D721Med (cell line): ENCODE results near the gene SMIM31.

Experiments used
- DNase-seq: peaks from one replicate; pipeline ENCODE4 v3.0.0; 2011; ENCODE audit warnings: low spot score; ENCODE audit not compliant: insufficient read length
- FAIRE-seq: peaks from 2 replicates; lab custom pipeline; 2011; peaks lifted over from hg19 to GRCh38; lab: Jason Lieb, UNC
- TF ChIP-seq, protein P1 (sequence below): IDR thresholded peaks from 2 replicates; pipeline ENCODE4 v1.5.1; 2012; ENCODE audit warnings: mild to moderate bottlenecking, control low read depth; ENCODE audit not compliant: insufficient read depth; ENCODE audit errors: missing control alignments

SMIM31 gene

DNA sequence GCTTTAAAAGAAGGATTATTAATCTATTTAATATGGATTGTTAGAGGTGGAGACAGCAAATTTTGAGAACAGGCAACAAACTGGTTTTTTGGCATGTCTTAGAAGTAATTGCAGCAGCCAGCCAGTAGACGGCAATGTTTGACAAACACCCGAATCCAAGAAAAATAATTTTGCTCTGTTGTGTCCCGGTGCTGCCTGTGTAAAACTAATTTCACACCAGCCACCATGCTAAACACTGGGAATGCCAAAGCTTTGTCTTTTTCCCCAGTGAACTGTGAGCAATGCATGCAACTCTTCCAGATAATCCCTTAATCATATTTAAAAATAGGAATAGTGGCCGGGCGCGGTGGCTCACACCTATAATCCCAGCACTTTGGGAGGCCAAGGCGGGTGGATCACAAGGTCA, 25.9 kb downstream of the SMIM31 start:
- no peak for DNase-seq
- TF ChIP-seq, protein P1, sequence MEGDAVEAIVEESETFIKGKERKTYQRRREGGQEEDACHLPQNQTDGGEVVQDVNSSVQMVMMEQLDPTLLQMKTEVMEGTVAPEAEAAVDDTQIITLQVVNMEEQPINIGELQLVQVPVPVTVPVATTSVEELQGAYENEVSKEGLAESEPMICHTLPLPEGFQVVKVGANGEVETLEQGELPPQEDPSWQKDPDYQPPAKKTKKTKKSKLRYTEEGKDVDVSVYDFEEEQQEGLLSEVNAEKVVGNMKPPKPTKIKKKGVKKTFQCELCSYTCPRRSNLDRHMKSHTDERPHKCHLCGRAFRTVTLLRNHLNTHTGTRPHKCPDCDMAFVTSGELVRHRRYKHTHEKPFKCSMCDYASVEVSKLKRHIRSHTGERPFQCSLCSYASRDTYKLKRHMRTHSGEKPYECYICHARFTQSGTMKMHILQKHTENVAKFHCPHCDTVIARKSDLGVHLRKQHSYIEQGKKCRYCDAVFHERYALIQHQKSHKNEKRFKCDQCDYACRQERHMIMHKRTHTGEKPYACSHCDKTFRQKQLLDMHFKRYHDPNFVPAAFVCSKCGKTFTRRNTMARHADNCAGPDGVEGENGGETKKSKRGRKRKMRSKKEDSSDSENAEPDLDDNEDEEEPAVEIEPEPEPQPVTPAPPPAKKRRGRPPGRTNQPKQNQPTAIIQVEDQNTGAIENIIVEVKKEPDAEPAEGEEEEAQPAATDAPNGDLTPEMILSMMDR = peak; percentile 84
- no peak for FAIRE-seq

DNA sequence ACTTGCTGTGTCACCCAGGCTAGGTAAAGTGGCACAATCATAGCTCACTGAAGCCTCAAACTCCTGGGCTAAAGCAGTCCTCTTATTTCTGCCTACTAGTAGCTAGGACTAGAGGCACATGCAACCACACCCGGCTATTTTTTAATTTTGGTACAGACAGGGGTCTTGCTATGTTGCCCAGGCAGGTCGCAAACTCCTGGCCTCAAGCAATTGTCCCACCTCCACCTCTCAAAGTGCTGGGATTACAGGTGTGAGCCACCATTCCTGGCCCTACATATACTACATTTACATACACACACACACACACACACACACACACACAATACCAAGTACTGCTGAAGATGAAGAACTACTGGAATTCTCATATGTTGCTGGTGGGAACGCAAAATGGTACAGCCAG, 26.9 kb downstream of the SMIM31 start:
- no peak for FAIRE-seq
- TF ChIP-seq, protein P1 = no peak
- no peak for DNase-seq

DNA sequence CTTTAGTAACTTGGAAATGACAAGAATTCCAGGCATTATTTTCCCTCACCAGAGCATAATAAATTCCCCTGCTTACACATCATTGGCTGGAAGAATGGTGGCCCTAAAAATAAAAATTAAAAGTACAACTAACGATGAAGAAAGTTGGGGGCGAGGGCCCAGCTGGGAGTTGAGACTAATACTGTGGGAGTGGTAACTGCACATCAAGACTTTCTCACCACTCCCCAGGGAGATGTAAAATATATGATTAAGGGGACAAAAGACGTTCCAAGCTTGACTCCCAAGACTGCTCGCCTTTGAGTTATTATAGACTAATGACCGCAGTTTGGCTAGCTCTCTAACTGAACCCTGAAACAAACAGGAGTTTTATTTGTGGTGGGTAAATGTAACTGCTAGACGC, 30.0 kb downstream of the SMIM31 start:
- TF ChIP-seq, protein P1 = no peak
- DNase-seq (no peak), FAIRE-seq (no peak)

DNA sequence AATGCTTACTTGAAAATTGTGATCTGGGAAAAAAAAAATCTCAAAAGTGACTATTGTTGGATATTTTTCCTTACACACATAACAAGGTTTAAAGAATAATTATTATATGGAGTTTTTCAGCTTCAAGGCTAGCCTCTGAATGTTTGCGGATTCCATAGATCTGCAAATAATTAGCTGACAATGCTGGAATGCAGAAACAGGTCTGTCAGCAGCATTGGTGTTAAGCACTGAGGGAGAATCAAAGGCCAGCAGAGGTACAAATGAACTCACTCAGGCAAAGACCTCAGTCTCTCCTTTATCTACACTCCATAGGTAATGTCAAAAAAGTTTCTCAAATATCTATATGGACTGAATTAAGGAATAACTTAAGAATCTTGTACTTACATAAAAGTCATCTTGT, 35.1 kb downstream of the SMIM31 start:
- DNase-seq (no peak), FAIRE-seq (no peak)
- TF ChIP-seq, protein P1 = no peak

DNA sequence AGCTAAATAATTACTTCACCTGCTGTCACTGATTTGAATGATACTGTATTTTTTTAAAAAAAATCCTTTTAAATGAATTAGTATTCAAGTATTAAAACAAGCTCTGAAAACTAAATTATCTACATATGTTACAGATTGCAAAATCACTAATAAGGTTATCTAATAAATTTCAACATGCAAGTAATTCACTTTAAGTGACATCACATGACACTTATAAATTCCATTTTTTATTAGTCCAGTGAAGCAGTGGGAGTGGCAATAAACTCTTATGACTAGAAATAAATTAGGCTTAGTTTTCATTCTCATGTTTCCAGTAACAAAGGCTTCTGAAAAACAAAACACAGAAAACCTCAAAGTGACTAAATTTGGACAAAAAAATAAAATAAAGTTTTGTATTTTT, 36.3 kb downstream of the SMIM31 start:
- no peak for DNase-seq
- TF ChIP-seq, protein P1 = no peak
- no peak for FAIRE-seq

DNA sequence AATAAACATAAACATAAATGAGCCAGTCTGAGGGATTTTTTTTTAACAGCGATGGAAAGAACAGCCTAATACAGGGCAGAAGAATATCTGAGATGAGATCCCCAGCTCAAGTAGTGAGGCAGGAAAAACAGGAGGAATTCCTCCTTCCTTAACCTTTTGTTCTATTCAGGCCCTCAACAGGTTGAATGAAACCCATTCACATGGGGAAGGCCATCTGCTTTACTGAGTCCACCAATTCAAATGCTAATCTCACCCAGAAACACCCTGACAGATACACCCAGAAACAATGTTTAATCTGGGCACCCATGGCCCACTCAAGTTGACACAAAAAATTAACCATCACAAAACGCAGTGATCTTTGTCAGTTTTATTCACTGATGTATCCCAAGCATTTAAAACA, 45.5 kb downstream of the SMIM31 start:
- FAIRE-seq = no peak
- no peak for DNase-seq
- TF ChIP-seq, protein P1 = no peak

DNA sequence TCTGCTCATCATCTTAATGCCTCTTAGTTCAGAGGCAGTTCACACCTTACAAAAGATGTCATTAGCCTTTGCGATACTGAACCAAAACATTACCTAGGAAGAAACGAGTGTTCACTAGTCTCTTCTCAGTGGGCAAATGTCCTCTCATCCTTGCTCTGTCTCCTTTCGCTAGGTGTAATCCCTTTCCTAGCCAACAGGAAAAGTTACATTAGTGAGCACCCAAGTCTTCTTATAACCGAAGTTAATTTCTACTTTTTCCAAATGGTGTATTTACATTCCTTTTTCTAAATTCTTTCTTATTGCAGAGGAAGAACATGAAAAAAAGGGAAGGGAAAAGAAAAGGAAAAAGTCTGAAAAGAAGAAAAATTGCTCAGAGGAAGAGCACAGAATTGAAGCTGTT, 46.9 kb downstream of the SMIM31 start:
- no peak for FAIRE-seq
- TF ChIP-seq, protein P1 = no peak
- DNase-seq = no peak
